ENCODE measurements around the gene LRRC4C. TPM values are rescaled to one million over a fixed set of nuclear protein-coding genes. Genes with fewer than 3 reads are reported as not detected.

LRRC4C gene
- total RNA-seq, 3 donors from 2014 or later: 0.29 to 4.1 TPM; not detected in 1

GRCh38 chr11:40246983-40247382, 1212.5 kb downstream of the LRRC4C start:
- DNase-seq: no peak
- TF ChIP-seq, protein P1, sequence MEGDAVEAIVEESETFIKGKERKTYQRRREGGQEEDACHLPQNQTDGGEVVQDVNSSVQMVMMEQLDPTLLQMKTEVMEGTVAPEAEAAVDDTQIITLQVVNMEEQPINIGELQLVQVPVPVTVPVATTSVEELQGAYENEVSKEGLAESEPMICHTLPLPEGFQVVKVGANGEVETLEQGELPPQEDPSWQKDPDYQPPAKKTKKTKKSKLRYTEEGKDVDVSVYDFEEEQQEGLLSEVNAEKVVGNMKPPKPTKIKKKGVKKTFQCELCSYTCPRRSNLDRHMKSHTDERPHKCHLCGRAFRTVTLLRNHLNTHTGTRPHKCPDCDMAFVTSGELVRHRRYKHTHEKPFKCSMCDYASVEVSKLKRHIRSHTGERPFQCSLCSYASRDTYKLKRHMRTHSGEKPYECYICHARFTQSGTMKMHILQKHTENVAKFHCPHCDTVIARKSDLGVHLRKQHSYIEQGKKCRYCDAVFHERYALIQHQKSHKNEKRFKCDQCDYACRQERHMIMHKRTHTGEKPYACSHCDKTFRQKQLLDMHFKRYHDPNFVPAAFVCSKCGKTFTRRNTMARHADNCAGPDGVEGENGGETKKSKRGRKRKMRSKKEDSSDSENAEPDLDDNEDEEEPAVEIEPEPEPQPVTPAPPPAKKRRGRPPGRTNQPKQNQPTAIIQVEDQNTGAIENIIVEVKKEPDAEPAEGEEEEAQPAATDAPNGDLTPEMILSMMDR (IDR thresholded peaks at IDR 0.05): no peak
- intact Hi-C loops (cut with DNase I, micrococcal nuclease): no loop called here

DNA sequence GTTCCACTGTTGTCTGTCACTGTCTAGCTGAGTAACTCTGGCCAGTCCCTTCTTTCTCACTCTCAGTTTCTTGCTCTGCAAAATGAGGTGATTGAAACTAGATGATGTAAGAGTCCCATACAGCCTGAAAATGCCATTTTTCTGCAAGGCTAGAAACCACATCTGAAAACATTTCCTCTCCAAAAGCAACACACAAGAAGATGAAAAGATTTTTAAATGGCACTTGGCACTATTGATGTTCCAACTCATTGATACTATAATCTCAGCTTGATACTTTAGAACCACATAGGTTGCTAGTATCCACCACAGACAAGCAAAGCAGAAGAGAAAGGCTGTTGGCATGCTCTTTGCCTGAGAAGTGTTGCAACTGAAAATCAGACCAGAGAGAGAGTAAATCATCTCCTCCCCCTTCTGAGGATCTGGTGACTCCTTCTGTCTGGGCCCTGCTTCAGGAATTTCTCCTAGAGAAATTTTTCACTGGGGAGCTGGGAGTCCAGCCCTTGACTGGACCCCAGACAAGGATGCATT, 1217.9 kb downstream of the LRRC4C start:
- intact Hi-C loops (cut with DNase I, micrococcal nuclease): no loop called here
- H3K4me3 ChIP-seq: no peak overlapping the region
- no peaks in the 10 kb centered on the region for H3K4me1 ChIP-seq (ENCODE audit: low read depth)
- H3K36me3 ChIP-seq (ENCODE audit: low read depth): no peaks in the 10 kb centered on the region
- DNase-seq (no peak), ATAC-seq (no peak)
- TF ChIP-seq, protein P1 (IDR thresholded peaks at IDR 0.05): no peak
- H3K9me3 ChIP-seq: no peaks in the 10 kb centered on the region

More at GRCh38 chr11:40246983-40247382, 1212.5 kb downstream of the LRRC4C start:
- no peak for ATAC-seq
- H3K4me1 ChIP-seq (ENCODE audit: low read depth): no peaks in the 10 kb centered on the region
- no peak overlapping the region for H3K4me3 ChIP-seq
- H3K9me3 ChIP-seq: no peaks in the 10 kb centered on the region
- no peaks in the 10 kb centered on the region for H3K36me3 ChIP-seq (ENCODE audit: low read depth)

DNA sequence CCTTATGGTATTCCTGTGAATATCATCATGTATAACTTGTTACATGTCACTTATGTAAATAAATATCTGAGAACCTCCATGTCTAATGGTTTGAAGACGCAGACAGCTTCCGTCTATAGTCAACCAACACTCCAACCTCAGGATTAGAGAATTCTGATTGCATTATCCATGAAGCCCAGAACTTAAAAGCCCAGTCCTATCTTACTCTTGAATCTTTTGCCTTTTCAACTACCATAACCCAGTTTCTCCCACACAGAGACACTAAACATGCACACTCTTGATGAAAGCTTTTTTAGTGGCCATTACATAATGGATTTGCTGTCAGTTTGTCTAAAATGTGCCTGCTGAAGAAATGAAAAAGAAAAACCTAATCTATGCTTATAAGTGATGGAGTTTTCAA, 1219.2 kb downstream of the LRRC4C start:
- Histone ChIP-seq H3K9me3 (no peaks in the 10 kb centered on the region), H3K4me1 (ENCODE audit: low read depth) (no peaks in the 10 kb centered on the region), H3K4me3 (no peak overlapping the region), H3K36me3 (ENCODE audit: low read depth) (no peaks in the 10 kb centered on the region)
- intact Hi-C loops (cut with DNase I, micrococcal nuclease): no loop called here
- ATAC-seq: no peak
- TF ChIP-seq, protein P1 (IDR thresholded peaks at IDR 0.05): no peak
- DNase-seq: no peak

- Histone ChIP-seq H3K9me3 (no peaks in the 10 kb centered on the region), H3K4me1 (ENCODE audit: low read depth) (no peaks in the 10 kb centered on the region), H3K36me3 (ENCODE audit: low read depth) (no peaks in the 10 kb centered on the region), H3K4me3 (no peak overlapping the region)
- ATAC-seq (no peak), DNase-seq (no peak)
- TF ChIP-seq, protein P1 (IDR thresholded peaks at IDR 0.05): no peak
- intact Hi-C loops (cut with DNase I, micrococcal nuclease): no loop called here
Measured at GRCh38 chr11:40236526-40236925, 1222.9 kb downstream of the LRRC4C start.

DNA sequence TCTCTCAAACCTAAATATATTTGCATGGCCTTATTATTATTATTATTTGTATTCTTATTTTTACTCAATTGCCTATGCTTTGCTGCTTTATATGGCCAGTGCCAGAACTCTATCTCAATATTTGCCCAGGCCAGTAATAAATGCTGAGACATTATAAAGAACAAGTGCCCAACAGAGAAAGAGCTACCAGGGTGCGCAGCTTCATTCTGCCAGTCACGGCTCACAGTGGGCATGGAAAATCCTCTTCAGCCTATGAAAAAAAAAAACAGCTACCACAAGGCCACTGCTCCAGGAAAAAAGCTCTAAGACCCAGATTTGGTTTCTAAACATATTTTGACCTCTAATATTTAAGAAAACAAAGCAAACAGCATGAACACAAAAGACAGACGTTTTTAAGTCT, 1223.6 kb downstream of the LRRC4C start:
- intact Hi-C loops (cut with DNase I, micrococcal nuclease): no loop called here
- ATAC-seq (no peak), DNase-seq (no peak)
- Histone ChIP-seq H3K36me3 (ENCODE audit: low read depth) (no peaks in the 10 kb centered on the region), H3K4me1 (ENCODE audit: low read depth) (no peaks in the 10 kb centered on the region), H3K9me3 (no peaks in the 10 kb centered on the region), H3K4me3 (no peak overlapping the region)
- TF ChIP-seq, protein P1 (IDR thresholded peaks at IDR 0.05): no peak

DNA sequence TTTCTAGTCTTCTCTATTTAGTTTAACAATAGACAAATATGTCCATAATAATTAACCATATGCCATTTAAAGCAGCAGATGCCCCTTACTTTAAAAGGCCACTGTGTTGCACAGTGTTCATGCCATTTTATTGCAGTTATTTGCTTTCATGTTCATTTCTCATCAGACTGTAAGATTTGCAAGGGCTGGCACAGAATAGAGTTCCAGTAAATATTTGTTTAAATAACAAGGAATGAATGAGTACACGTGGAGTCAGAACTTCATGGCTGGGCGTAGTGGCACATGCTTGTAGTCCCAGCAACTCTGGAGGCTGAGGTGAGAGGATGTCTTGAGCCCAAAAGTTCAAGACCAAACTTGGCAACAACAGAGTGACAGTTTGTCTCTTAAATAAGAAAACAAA, 1228.6 kb downstream of the LRRC4C start:
- H3K9me3 ChIP-seq: no peaks in the 10 kb centered on the region
- no peak overlapping the region for H3K4me3 ChIP-seq
- DNase-seq: no peak
- H3K36me3 ChIP-seq (ENCODE audit: low read depth): no peaks in the 10 kb centered on the region
- intact Hi-C loops (cut with DNase I, micrococcal nuclease): no loop called here
- no peaks in the 10 kb centered on the region for H3K4me1 ChIP-seq (ENCODE audit: low read depth)
- no peak for ATAC-seq
- TF ChIP-seq, protein P1 (IDR thresholded peaks at IDR 0.05): no peak

Measured in mucosa of descending colon (tissue), 3 donors.